Stimulated activated CD4-positive, alpha-beta T cell treated with anti-CD3 and anti-CD28 coated beads, Interleukin-2, amount 100 ng/mL, for 48 hours (primary cell): Measurements from ENCODE around the gene SCARB1.

Experiments
- DNase-seq, 2 donors: peaks; one replicate each; pipeline ENCODE4 v3.0.0-alpha.2; 2020

SCARB1 gene

GRCh38 chr12:124819080-124819479 is 44.6 kb downstream of the SCARB1 start:
- no peak for DNase-seq

- no peak for DNase-seq
Observed at GRCh38 chr12:124817076-124818000, 46.3 kb downstream of the SCARB1 start.

DNA sequence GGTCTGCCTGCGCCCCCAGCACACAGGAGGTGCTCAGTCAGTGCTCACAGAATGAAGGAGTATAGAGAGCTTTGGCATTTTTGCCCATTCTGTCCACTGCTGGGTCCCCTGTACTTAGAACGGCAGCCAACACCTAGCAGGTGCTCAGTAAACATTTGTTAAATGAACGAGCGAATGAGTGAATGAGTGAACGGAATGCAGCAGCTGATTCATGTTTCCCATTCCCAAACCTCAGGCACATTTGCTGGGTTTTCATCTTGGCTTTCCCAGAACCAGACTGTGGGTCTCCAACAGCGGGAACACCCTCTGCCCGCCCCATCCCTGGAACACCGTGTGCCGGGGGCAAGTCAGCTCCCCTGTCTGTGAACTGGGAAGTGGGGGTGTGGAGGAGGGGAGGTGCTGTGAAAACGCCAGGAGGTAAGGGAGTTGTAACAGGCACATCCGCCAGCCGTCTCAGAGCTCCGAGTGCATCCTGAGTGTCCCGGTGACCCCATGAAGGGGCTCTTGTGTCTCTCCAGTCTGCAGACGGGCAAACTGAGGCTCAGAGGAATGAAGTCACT is 47.3 kb downstream of the SCARB1 start:
- no peak for DNase-seq

DNA sequence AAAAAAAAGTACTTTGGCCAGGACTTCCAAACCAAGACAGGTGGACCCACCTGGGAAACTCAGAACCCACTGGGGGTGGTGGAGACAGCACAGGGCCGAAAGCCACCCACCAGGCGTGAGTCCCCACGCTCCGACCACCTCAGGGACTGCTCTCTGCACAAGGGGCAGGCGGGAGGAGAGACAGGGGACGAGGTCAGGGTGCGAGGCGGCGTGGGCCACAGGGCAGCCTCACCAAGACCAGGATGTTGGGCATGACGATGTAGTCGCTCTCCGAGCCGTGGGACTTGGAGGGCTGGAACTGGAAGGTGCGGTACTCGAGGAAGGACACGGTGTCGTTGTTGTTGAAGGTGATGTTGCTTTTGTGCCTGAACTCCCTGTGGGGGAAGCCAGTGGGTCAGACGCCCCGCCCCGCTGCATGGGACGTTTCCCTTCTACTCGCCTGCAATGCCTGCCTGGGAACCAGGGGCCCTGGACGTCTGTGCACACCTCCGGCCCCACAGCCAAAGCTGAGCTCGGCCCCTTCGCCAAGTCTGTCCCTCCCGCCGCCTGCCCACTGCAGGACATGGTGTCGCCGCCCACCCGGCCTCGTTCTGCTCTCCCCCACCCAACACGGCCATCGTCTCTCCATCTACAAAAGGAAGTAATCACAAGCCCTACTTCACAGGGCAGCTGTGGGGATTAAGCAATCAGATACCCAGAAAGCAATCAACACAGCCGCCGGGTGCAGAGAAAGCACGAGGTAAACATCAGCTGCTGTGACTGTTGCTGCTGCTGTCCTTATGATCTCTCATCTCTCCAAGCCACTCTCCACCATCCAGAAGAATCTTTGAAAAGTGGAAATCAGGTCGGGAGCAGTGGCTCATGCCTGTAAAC is 48.7 kb downstream of the SCARB1 start:
- DNase-seq = no peak

- no peak for DNase-seq
Observed at GRCh38 chr12:124813782-124814181, 49.9 kb downstream of the SCARB1 start.

- no peak for DNase-seq
Observed at GRCh38 chr12:124812979-124813378, 50.7 kb downstream of the SCARB1 start.

- DNase-seq = no peak
Observed at GRCh38 chr12:124812356-124812755, 51.3 kb downstream of the SCARB1 start.

- no peak for DNase-seq
Observed at GRCh38 chr12:124811633-124812032, 52.0 kb downstream of the SCARB1 start.

DNA sequence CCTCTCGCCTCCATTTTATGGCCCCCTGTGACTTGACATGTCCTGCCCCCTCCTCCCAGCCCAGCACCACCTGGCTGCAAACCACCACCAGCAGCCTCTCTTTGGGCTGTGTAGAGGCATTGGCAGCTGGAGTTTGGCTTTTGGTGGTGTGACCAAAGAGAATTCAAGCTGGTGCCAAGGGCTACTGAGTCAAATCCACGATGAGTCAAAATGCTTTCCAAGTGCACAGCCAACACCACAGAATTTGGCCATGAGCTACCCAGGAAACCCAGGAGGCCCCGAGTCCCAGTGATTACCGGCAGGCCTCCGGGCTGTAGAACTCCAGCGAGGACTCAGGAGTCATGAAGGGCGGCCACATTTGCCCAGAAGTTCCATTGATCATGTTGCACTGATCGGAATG is 53.8 kb downstream of the SCARB1 start:
- DNase-seq = no peak

- DNase-seq = no peak
Observed at GRCh38 chr12:124809391-124809790, 54.3 kb downstream of the SCARB1 start.

DNA sequence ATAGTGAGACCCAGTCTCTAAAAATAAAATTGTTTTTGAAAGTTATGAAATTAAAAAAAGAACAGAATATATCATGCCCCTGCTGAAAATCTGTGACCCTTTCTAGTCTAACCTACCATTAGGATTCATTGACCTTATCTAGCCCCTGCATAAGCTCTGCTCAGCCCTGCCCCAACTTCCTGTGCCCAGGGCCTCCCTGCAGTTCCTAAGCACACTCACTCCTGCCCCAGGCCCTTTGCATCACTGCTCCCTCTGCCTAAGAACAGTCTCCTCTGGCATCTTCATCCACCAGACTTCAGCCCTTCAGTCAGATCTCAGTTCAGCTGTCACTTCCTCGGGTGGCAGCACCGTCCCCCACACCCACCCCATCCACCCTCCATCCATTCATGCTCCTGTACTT is 55.4 kb downstream of the SCARB1 start:
- DNase-seq = no peak

GRCh38 chr12:124805876-124806668 is 57.6 kb downstream of the SCARB1 start:
- no peak for DNase-seq

GRCh38 chr12:124805050-124805449 is 58.6 kb downstream of the SCARB1 start:
- DNase-seq = no peak

DNA sequence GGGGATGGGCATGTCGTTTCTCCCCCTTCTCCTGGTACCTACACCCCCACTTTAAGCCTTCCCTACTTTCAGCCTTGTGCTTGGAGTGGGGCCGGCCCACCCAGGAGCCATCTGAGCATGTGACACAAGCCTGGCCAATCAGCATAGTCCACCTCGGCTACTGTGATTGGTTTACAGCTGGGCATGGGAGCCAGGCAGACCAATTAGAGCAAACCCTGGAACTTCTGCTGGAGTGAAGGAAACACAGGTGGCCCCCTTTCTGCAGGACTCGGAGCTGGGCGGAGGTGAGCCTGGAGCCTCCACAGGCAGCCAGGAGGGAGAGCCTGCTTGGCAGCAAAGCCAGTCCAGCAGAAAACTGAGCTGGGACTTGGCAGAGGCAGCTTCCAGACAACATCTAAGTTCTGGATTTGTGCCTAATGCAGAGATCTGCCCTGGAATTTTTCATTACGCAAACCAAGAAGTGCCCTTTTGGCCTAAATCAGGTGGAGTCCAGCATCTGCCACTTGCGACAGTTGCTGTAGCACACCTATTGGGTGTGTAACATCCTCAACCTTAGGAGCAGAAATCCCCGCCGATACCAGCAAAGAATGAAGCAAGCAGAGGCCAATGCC is 59.5 kb downstream of the SCARB1 start:
- DNase-seq = no peak

GRCh38 chr12:124802361-124802760 is 61.3 kb downstream of the SCARB1 start:
- no peak for DNase-seq

- DNase-seq = no peak
Observed at GRCh38 chr12:124800506-124800905, 63.2 kb downstream of the SCARB1 start.

GRCh38 chr12:124797321-124797720 is 66.3 kb downstream of the SCARB1 start:
- no peak for DNase-seq

DNA sequence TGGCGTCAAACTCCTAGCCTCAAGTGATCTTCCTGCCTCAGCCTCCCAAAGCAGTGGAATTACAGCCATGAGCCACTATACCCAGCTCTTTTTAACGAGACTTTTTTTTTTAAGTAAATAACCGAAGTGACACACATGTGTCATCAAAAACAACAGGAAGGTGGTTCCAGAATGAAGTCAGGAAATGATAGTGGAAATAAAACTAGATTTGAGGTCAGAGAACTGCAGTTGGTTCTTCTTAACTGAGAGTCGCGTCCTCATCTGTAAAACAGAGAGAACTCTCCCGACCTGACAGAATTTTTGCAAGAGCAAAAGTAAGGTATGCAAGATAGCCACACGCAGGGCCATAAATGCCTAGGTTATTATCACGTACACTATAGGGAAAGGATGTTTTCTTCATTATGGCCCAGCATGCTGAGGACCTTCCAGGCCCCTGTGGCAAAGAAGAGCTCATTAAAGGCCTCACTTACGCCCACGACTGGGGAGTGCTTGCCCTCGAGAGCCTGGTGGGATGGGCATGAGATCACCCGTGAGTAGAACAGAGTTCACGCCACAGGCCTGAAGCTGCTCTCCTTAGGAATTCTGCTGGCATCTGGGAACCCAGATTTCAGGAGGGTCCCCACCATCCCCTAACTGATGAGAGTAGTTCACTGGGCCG is 67.2 kb downstream of the SCARB1 start:
- DNase-seq = no peak

- DNase-seq = no peak
Observed at GRCh38 chr12:124795081-124795948, 68.3 kb downstream of the SCARB1 start.

DNA sequence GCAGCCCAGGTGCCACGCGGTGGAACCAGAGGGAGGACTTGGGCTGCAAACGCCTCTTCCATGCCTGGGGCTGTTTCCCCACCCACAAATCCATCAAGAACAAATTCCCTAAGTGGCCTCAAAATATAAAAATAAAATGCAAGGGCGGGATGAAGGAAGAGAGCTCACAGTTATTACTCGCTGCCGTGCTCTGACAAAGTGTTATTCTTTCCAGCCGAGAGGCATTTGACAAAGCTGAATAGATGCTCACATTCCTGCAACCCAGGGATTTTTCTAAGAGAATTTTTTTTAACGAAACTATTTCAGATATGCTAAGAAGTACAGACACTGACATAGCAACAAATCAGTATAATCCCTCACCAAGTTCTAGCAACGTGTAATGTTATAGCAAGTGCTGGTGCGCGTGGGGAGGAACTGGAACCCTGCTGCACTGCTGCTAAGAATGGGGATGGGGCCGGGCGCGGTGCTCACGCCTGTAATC is 70.7 kb downstream of the SCARB1 start:
- DNase-seq = no peak
